Measurements from ENCODE around the gene NEDD9. TPM values are rescaled to one million over a fixed set of nuclear protein-coding genes. Genes with fewer than 3 reads are reported as not detected.
A peak's percentile ranks its signal among the peaks of the same experiment; 100 is the strongest.

NEDD9 gene
- total and polyA plus RNA-seq, 2 of the 4 experiments (the other 2 are of a cell fraction): 7.6 to 16.5 TPM

GRCh38 chr6:11214084-11214833 lies 18.2 kb downstream of the NEDD9 start:
- Histone ChIP-seq H3K9me3 (ENCODE audit: control insufficient read depth, insufficient read depth, low read length) (no peaks in the 10 kb centered on the region), H3K4me2 (ENCODE audit: low read depth, low read length) (no peak overlapping the region), H2AK9ac (replicated peaks; ENCODE audit: low read depth, low read length, poor library complexity) (no peak overlapping the region), H4K20me1 (ENCODE audit: insufficient read depth, low read length) (peaks cover 20% of the 10 kb centered on the region), H2BK120ac (ENCODE audit: low read depth, low read length) (no peak overlapping the region), H4K8ac (ENCODE audit: low read depth in 2 of 2, low read length in 2 of 2) (peak overlapping the region in 1 of 2 experiments; percentile 12; a peak in 1 of 4 replicates), H2BK5ac (ENCODE audit: low read depth, low read length, poor library complexity, severe bottlenecking) (no peak overlapping the region), H3K4me3 (ENCODE audit: insufficient read depth, low read depth, low read length) (no peak overlapping the region), H4K5ac (ENCODE audit: low read depth, low read length) (no peak overlapping the region), H2BK20ac (ENCODE audit: low read depth, low read length) (no peak overlapping the region), H3K9ac (ENCODE audit: low read depth, low read length) (no peak overlapping the region), H3K27me3 (ENCODE audit: control insufficient read depth, insufficient read depth, low read length) (no peaks in the 10 kb centered on the region), H3K18ac (ENCODE audit: low read depth, low read length) (no peak overlapping the region), H4K91ac (ENCODE audit: insufficient read depth, low read depth, low read length) (peak overlapping the region; percentile 26; the same call in 1 of the 2 replicates), H2AK5ac (ENCODE audit: low read depth, low read length) (peak overlapping the region; percentile 65; the same call in 1 of the 2 replicates), H3K4me1 (ENCODE audit: control insufficient read depth, insufficient read depth, low read length) (peaks cover 17% of the 10 kb centered on the region), H3K56ac (ENCODE audit: extremely low read depth, insufficient read depth, low read length) (no peak overlapping the region), H3K36me3 (ENCODE audit: control insufficient read depth, insufficient read depth, low read length) (peaks cover 3% of the 10 kb centered on the region), H3K23ac (ENCODE audit: low read depth, low read length) (no peak overlapping the region; the same call in 1 of the 2 replicates), H3K27ac (ENCODE audit: insufficient read depth, low read length) (no peak overlapping the region), H3K9me1 (ENCODE audit: insufficient read depth, low read length) (peaks cover 27% of the 10 kb centered on the region), H3K79me1 (ENCODE audit: low read depth in 1 of 2, low read length in 2 of 2) (peaks cover 22 to 90% of the 10 kb centered on the region in 2 experiments; a peak in 3 of 4 replicates), H3K14ac (replicated peaks; ENCODE audit: low read depth, low read length) (peak overlapping the region; percentile 37; the same call in 1 of the 2 replicates), H2AFZ (replicated peaks; ENCODE audit: low read length, poor library complexity) (no peak overlapping the region), H3K4ac (ENCODE audit: low read depth, low read length) (peak overlapping the region; percentile 43), H2BK15ac (ENCODE audit: low read depth, low read length) (0 out of 3 replicates have a peak overlapping the region, but pooled peaks have one; percentile 31)
- ChIA-PET POLR2A (ENCODE audit: unreplicated experiment) (no interaction called here), CTCF (interaction anchor here (0.5 to 0.6 kb wide), 2 partner anchors 152 to 260 kb away, joined by 3 to 5 read pairs; no protein-coding TSS in a partner anchor)
- 59% methylated on average over 10 of the region's 16 CpGs; no CpG with 5 or more reads in 1 of the 2 experiments for WGBS, 2 experiments (ENCODE audit: extremely low coverage in 2 of 2, insufficient read length in 1 of 2)
- intact Hi-C loops (cut with micrococcal nuclease): no loop called here
- in situ Hi-C loops (cut with MboI; ENCODE audit: low sequenced_read_pairs): no loop called here
- TF ChIP-seq MXI1 (IDR thresholded peaks at IDR 0.05; ENCODE audit: borderline replicate concordance, low read depth, low read length): no peak
- TF ChIP-seq FOS (IDR thresholded peaks at IDR 0.05; ENCODE audit: low read depth, low read length): no peak
- no peak for TF ChIP-seq BHLHE40 (IDR thresholded peaks at IDR 0.05; ENCODE audit: low read depth, low read length)
- no peak for TF ChIP-seq POLR2A (IDR thresholded peaks at IDR 0.05; ENCODE audit: low read depth, low read length)
- BruUV-seq (replicated peaks): no TSS peak
- DNase-seq: no peak
- dilution Hi-C loops (cut with HindIII; ENCODE audit: low sequenced_read_pairs, unreplicated experiment): no loop called here
- ATAC-seq (ENCODE audit: low read depth): no peak

Measured in IMR-90 (cell line).